GM20000 (cell line): ENCODE data around the gene XBP1.

Experiments
- DNase-seq: peaks from one replicate; pipeline ENCODE4 v3.0.0; 2012; ENCODE audit warnings: low spot score
- TF ChIP-seq, protein P1 (sequence below): IDR thresholded peaks from 2 replicates; pipeline ENCODE4 v1.5.1; 2012; ENCODE audit warnings: mild to moderate bottlenecking, control low read depth; ENCODE audit errors: extremely low read depth, missing control alignments

Gene XBP1

DNA sequence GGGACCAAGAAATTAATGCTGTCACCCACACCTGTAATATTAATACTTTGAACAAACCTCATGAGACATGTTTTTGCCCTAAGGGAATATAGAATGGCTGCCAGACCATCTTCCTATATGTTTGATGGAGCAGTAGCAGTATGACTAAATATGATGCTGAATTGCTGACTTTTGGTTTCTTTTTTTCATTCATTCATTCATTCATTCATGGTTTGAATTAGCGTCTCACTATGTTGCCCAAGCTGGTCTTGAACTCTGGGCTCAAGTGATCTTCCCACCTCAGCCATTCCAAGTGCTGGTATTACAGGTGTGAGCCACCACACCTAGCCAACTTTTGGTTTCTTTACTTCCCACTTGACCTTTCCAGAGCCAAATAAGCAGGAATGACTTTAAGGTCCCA lies 20.1 kb downstream of the XBP1 start:
- no peak for DNase-seq
- TF ChIP-seq, protein P1, sequence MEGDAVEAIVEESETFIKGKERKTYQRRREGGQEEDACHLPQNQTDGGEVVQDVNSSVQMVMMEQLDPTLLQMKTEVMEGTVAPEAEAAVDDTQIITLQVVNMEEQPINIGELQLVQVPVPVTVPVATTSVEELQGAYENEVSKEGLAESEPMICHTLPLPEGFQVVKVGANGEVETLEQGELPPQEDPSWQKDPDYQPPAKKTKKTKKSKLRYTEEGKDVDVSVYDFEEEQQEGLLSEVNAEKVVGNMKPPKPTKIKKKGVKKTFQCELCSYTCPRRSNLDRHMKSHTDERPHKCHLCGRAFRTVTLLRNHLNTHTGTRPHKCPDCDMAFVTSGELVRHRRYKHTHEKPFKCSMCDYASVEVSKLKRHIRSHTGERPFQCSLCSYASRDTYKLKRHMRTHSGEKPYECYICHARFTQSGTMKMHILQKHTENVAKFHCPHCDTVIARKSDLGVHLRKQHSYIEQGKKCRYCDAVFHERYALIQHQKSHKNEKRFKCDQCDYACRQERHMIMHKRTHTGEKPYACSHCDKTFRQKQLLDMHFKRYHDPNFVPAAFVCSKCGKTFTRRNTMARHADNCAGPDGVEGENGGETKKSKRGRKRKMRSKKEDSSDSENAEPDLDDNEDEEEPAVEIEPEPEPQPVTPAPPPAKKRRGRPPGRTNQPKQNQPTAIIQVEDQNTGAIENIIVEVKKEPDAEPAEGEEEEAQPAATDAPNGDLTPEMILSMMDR: no peak

DNA sequence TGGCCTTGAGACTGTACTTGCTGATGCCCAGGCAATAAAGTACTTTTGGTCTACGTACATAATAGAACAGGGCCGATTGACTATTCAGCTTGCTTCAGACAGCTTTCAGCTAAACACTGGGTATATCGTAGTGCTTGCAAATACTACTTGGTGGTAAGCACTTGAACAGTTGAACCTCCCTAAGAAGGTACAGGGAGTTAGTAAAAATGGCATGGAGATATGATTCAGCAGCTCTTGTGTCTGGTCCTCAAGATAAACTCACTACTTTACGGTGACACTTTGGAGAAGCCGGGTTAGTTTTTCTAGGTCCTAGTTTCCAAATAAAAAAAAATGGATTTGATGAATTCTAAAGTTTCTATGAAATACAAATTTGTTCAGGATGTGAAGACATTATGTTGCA lies 20.5 kb downstream of the XBP1 start:
- DNase-seq: no peak
- TF ChIP-seq, protein P1: no peak

DNA sequence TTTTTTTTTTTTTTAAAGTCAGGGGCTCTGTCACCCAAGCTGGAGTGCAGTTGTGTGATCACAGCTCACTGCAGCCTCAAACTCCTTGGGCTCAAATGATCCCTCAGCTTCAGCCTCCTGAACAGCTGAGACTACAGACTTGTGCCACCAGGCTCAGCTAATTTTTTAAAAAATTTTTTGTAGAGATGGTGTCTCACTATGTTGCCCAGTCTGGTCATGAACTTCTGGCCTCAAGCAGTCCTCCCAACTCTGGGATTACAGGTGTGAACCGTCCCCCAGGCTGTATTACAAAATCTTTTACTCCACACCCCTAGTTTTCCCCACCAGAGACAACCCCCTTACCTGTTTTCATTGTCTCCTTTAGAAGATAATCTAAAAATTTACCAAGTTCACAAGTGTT lies 26.0 kb downstream of the XBP1 start:
- no peak for DNase-seq
- TF ChIP-seq, protein P1: no peak

DNA sequence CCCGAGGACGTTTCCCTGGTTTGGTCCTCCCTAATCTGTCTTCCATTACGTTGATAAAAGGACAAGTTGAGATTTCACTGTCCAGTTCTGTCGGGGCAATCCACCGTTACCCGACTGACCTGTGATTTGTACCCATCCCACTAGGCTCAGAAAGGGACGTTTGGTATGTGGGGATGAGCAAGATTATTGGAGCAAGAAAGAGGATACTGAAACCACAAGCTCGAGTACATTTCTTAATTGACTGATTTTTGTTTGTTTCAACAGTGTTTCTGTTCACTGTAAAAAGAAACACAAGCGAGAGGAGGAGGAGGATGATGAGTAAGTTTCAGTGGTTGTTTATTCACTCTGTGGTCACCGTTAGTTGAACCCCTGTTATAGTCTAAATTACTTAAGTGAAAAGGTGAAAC lies 26.9 kb downstream of the XBP1 start:
- TF ChIP-seq, protein P1: no peak
- DNase-seq: peak; percentile 75

DNA sequence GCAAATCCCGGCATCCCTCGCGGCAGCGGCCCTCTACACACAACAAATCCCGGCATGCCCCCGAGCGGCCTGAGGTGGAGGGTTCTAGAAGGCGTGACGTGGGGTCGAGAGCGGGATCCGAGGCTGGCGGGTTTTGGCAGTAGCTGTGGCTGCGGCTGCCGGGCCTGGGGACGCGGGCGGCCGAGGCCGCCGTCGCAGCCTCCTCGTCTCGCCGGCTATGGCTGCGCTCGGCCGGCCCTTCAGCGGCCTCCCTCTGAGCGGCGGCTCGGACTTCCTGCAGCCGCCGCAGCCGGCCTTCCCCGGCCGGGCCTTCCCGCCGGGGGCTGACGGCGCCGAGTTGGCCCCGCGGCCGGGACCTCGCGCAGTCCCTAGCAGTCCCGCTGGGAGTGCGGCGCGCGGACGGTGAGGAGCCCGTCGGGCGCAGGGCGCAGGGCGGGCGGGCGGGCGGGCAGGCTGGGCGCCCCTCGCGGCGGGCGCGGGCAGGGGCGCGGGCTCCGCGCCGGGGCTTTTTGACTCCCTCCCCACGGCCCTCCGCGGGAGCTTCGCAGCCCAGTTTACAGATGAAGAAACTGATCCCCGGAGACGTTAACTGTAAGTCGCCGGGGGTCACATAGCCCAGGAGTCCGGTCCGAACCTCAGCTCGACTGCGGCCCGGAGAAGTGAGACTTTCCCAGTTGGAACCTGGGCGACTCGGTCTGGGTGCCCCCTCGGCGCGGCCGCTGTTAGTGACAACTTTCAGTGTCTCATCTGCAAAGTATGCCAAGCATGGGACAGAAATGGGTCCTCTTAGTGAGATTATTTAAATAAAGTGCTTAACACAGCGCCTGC lies 27.5 kb downstream of the XBP1 start, which contains the start of gene CCDC117:
CCDC117 (plus strand) TSS at position 63 of the 828 bp plus-strand sequence; CDS start at position 218, 155 bp downstream.
- TF ChIP-seq, protein P1: no peak
- DNase-seq: peak; percentile 95

DNA sequence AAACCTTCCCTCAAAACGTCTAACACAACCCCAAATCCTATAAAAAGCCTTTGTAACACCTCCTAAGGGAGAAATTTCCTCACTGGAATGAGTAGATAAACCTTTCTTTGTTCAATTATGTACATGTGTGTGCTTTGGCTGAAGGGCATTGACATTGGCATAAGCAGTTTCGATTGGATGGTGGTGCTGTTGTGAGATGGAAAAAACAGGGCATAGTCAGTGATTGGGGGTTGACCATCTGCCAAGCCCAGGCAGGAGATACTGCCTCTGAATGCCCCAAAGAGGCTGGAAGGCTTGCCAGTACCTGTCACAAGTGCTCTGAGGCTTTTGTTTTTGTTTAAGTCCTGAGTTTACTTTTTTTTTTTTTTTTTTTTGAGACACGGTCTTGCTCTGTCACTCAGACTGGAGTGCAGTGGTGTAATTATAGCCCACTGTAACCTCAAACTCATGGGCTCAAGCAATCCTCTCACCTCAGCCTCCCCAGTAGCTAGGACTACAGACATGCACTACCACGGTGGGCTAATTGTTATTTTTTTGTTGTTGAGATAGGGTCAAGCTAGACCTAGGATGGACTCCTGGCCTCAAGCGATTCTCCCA lies 29.1 kb downstream of the XBP1 start:
- no peak for DNase-seq
- TF ChIP-seq, protein P1: no peak

DNA sequence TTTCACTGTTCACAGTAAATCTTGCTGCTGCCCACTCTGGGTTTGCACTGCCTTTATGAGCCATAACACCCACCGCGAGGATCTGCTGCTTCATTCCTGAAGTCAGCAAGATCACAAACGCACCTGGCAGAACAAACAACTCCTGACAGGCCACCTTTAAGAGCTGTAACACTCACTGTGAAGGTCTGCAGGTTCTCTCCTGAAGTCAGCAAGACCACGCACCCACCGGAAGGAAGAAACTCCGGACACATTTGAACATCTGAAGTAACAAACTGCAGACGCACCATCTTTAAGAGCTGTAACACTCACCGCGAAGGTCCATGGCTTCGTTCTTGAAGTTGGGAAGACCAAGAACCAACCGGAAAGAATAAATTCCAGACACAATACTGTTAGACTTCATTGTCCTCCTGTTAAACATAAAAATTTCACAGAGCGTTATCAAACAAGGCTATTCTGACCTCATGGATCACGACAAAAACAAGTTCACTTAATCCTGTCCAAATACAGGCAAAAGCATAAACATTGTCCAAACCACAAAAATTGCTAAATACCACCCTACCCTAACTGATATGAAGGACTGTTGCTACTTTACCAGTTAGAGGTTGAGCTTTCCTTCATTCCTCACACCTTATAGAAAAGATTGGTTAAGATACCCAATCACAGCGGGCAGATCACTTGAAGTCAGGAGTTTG lies 30.8 kb downstream of the XBP1 start:
- TF ChIP-seq, protein P1: no peak
- DNase-seq: no peak
